ENCODE results near the gene TMEM185B.
"Not testable (repeated sequence)": the region's sequence is repeated elsewhere in the genome, so short reads cannot be mapped to it uniquely, and the experiment has no call there.

TMEM185B gene

DNA sequence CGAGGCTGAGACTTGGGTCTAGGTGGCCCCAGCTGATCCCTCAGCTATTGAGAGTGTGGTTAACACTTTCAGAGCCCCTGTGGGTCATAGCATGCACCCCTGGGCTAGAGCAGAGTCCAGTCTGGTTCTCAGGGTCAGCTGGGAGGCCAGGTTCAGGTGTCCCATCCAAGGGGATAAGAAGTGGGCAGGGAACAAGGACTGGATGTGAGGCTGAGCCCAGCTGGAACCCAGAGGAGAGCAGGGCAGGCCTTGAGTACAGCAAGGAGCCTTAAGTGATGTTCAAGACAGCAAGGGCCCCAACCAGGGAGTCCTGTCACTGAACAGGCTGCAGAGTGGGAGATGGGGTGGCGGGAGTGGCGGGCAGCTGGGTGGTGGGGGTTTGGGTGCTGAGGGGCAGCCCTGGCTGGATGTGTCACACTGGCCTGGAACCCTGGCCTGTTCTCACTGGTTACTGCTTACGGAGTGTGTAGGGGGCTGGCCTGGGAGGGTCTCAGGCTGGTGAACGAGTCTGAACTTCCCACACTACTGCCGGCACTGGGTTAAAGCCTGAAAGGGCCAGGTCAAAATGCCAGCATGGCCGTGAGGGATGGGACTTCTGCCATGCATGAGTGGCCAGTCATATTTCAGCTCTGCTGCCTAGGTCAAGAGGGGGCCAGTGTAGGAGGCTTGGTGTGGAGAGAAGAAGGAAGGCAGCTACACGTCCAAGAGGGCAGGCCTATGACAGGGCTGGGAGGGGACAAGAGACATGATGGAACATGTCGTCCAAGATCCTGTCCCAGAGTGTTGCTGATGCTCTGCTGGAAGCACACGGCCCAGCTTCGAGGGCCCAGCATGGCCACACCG, 13.6 kb downstream of the TMEM185B start:
- H3K36me3 ChIP-seq (ENCODE audit: control insufficient read depth in 1 of 2, insufficient read depth in 2 of 2, low read length in 2 of 2), result no peaks in the 10 kb centered on the region
- no peak overlapping the region for H3K27ac ChIP-seq (ENCODE audit: low read depth, low read length)
- no peaks in the 10 kb centered on the region for H3K27me3 ChIP-seq (ENCODE audit: control insufficient read depth in 1 of 2, insufficient read depth in 2 of 2, low read length in 2 of 2)
- no peak overlapping the region for H3K4me3 ChIP-seq (ENCODE audit: low read depth in 1 of 2, low read length in 2 of 2)
- H3K4me1 ChIP-seq (ENCODE audit: control insufficient read depth in 1 of 2, insufficient read depth in 2 of 2, low read length in 2 of 2), result peaks cover 0 to 4% of the 10 kb centered on the region in 2 donors
- no peak overlapping the region for H3K9ac ChIP-seq (ENCODE audit: low read depth in 1 of 2, low read length in 2 of 2)
- H3K9me3 ChIP-seq (ENCODE audit: control insufficient read depth in 1 of 2, low read length in 2 of 2), result no peaks in the 10 kb centered on the region

DNA sequence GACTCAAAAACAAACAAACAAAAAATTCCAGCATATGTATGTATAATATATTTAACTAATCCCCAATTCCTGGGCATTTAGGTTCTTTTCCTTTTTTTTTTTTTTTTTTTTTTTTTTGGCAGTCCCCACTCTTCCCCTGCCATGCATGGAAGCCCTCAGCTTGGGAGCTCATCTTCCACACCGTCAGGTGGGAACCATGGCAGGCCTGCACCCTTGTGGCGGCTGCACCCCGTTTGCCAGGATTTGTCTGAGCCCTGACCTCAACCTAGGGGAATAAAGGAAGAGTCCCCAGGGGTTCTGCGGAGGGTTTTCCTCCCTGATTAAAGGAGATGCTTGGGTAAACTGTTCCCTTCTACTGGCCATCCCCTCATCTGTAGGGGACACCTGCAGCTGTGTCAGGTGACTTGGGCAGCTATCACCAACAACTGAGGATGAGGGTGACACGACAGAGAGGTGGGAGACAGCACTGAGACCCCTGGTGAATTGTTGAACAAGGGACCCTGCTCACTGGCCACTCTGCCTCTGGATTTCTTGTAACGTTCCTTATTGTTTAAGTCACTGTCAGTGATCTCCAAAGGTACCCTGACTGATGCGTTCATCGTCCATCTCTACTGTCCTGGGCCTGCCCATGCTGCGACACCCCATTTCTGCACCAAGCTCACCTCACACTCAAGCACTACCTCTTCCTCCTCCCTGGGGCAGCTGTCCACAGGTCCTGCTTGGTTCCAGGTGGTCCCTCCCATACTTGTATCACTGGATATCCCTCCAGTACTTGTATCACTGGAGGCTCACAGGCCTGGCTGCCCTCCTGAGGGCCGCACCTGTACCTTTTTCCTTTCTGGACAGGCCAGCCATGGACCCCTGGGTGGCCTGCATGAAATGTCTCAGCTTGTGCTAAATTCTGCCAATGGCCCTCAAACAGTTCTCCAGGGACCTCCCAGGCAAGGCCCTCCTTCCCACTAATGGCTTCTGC, 14.5 kb downstream of the TMEM185B start:
- Histone ChIP-seq H3K4me3 (ENCODE audit: low read depth in 1 of 2, low read length in 2 of 2) (no peak overlapping the region), H3K27ac (ENCODE audit: low read depth, low read length) (no peak overlapping the region), H3K9me3 (ENCODE audit: control insufficient read depth in 1 of 2, low read length in 2 of 2) (no peaks in the 10 kb centered on the region), H3K36me3 (ENCODE audit: control insufficient read depth in 1 of 2, insufficient read depth in 2 of 2, low read length in 2 of 2) (no peaks in the 10 kb centered on the region), H3K9ac (ENCODE audit: low read depth in 1 of 2, low read length in 2 of 2) (no peak overlapping the region), H3K27me3 (ENCODE audit: control insufficient read depth in 1 of 2, insufficient read depth in 2 of 2, low read length in 2 of 2) (no peaks in the 10 kb centered on the region), H3K4me1 (ENCODE audit: control insufficient read depth in 1 of 2, insufficient read depth in 2 of 2, low read length in 2 of 2) (peaks cover 0 to 4% of the 10 kb centered on the region in 2 donors)

DNA sequence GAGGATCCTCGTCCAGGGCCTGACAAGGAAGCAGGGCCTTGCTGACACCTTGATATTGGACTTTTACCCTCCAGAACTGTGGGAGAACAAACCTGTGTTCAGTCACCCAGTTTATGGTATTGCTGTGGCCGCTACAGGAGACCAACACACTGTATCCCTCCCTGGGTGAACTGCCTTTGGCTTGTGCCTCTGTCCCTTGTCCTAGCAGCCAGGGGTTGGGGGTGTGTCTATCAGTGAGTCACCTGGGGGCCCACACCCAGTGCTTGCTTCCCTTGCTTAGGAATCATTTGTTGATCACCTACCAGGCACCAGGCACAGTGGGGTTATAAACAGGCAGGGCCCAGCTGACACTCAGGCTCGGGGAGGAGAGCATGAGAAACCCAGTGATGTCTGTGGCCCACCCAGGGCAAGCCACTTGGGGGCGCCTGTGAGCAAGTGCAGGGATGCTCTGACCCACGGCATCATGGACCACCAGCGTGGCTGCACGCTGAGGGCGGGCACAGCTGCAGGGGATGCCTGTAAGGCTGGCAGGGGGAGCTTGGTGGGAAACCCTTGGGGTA, 17.1 kb downstream of the TMEM185B start:
- no peaks in the 10 kb centered on the region for H3K36me3 ChIP-seq (ENCODE audit: control insufficient read depth in 1 of 2, insufficient read depth in 2 of 2, low read length in 2 of 2)
- H3K27ac ChIP-seq (ENCODE audit: low read depth, low read length), result no peak overlapping the region
- no peaks in the 10 kb centered on the region for H3K27me3 ChIP-seq (ENCODE audit: control insufficient read depth in 1 of 2, insufficient read depth in 2 of 2, low read length in 2 of 2)
- H3K9me3 ChIP-seq (ENCODE audit: control insufficient read depth in 1 of 2, low read length in 2 of 2), result no peaks in the 10 kb centered on the region
- H3K9ac ChIP-seq (ENCODE audit: low read depth in 1 of 2, low read length in 2 of 2), result no peak overlapping the region
- no peak overlapping the region for H3K4me3 ChIP-seq (ENCODE audit: low read depth in 1 of 2, low read length in 2 of 2)
- peaks cover 0 to 4% of the 10 kb centered on the region in 2 donors for H3K4me1 ChIP-seq (ENCODE audit: control insufficient read depth in 1 of 2, insufficient read depth in 2 of 2, low read length in 2 of 2)

DNA sequence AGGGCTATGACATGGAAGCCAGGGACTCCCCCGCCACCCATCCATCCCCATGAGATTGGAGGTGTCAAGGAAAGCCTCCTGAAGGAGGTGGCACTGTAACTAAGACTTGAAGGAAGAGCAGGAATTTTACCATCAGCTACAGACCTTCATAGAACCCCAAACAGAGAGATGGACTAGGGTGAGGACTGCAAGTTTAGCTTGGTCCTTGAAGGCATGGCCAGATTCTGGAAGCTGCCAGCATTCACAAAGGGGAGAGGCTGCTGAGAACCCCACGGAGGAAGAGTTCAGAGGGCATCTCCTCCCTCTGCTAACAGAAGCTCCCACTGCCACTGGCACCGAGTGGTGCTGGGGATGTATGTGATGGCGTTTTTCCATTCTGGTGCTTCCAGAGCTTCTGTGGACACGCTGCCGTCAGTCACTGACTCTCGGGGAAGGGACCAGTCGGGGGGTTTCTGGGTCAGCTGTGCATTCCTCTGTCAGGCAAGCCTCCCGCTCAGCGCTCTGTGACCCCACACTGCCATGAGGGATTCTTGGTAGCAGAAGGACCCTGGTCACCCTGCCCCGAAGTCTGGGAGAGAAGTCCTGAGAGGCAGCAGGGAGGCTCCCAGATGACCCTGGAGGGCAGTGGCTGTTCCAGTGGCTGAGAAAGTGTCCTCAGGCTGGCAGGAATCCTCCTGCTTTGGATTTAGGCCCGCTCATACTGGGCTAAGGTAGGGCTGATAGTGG, 18.1 kb downstream of the TMEM185B start:
- Histone ChIP-seq H3K4me1 (ENCODE audit: control insufficient read depth in 1 of 2, insufficient read depth in 2 of 2, low read length in 2 of 2) (peaks cover 0 to 4% of the 10 kb centered on the region in 2 donors), H3K4me3 (ENCODE audit: low read depth in 1 of 2, low read length in 2 of 2) (no peak overlapping the region), H3K36me3 (ENCODE audit: control insufficient read depth in 1 of 2, insufficient read depth in 2 of 2, low read length in 2 of 2) (no peaks in the 10 kb centered on the region), H3K27ac (ENCODE audit: low read depth, low read length) (no peak overlapping the region), H3K27me3 (ENCODE audit: control insufficient read depth in 1 of 2, insufficient read depth in 2 of 2, low read length in 2 of 2) (no peaks in the 10 kb centered on the region), H3K9me3 (ENCODE audit: control insufficient read depth in 1 of 2, low read length in 2 of 2) (no peaks in the 10 kb centered on the region), H3K9ac (ENCODE audit: low read depth in 1 of 2, low read length in 2 of 2) (no peak overlapping the region)

DNA sequence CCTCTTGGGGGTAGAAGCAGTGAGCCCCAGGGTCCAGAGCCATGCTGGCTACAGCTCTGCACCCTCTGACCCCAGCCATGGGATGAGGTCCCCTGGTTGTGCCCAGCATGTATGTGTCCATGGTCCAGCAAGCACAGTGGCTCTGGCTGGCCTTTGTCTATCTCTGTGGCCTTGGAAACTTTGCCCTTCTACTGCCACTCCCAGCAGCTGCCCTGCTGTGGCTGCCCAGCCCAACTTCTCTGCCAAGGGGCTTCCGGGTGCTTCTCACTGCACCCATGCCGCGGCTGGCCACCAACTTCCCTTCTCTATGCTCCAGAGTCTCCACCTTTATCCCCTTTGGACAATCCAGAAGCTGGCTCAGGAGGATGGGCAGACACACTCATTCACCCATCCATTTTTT, 18.8 kb downstream of the TMEM185B start:
- no peak overlapping the region for H3K9ac ChIP-seq (ENCODE audit: low read depth in 1 of 2, low read length in 2 of 2)
- no peaks in the 10 kb centered on the region for H3K36me3 ChIP-seq (ENCODE audit: control insufficient read depth in 1 of 2, insufficient read depth in 2 of 2, low read length in 2 of 2)
- peaks cover 0 to 4% of the 10 kb centered on the region in 2 donors for H3K4me1 ChIP-seq (ENCODE audit: control insufficient read depth in 1 of 2, insufficient read depth in 2 of 2, low read length in 2 of 2)
- H3K27ac ChIP-seq (ENCODE audit: low read depth, low read length), result no peak overlapping the region
- H3K9me3 ChIP-seq (ENCODE audit: control insufficient read depth in 1 of 2, low read length in 2 of 2), result no peaks in the 10 kb centered on the region
- no peak overlapping the region for H3K4me3 ChIP-seq (ENCODE audit: low read depth in 1 of 2, low read length in 2 of 2)
- H3K27me3 ChIP-seq (ENCODE audit: control insufficient read depth in 1 of 2, insufficient read depth in 2 of 2, low read length in 2 of 2), result no peaks in the 10 kb centered on the region

DNA sequence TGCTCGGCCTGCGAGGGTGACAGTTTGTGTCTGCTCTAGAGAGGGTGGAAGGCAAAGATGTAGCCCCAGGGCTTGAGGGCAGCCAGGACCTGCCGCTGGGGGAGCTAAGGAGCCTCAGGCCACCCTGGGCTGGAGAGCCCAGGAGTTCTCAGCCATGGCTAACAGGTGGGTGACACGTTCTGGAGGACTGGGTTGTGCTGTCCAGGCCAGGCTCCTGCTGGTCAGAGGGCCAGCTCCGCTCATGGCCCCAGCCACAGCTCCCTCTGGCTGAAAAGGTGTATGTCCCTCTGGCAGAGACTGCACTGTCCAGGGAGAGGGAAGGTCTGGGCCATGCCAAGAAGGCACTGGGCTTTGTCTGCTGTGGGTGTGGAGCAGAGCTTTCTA, 19.2 kb downstream of the TMEM185B start:
- no peak overlapping the region for H3K4me3 ChIP-seq (ENCODE audit: low read depth in 1 of 2, low read length in 2 of 2)
- no peaks in the 10 kb centered on the region for H3K9me3 ChIP-seq (ENCODE audit: control insufficient read depth in 1 of 2, low read length in 2 of 2)
- no peaks in the 10 kb centered on the region for H3K36me3 ChIP-seq (ENCODE audit: control insufficient read depth in 1 of 2, insufficient read depth in 2 of 2, low read length in 2 of 2)
- no peak overlapping the region for H3K9ac ChIP-seq (ENCODE audit: low read depth in 1 of 2, low read length in 2 of 2)
- H3K4me1 ChIP-seq (ENCODE audit: control insufficient read depth in 1 of 2, insufficient read depth in 2 of 2, low read length in 2 of 2), result peaks cover 0 to 4% of the 10 kb centered on the region in 2 donors
- H3K27ac ChIP-seq (ENCODE audit: low read depth, low read length), result no peak overlapping the region
- H3K27me3 ChIP-seq (ENCODE audit: control insufficient read depth in 1 of 2, insufficient read depth in 2 of 2, low read length in 2 of 2), result no peaks in the 10 kb centered on the region

DNA sequence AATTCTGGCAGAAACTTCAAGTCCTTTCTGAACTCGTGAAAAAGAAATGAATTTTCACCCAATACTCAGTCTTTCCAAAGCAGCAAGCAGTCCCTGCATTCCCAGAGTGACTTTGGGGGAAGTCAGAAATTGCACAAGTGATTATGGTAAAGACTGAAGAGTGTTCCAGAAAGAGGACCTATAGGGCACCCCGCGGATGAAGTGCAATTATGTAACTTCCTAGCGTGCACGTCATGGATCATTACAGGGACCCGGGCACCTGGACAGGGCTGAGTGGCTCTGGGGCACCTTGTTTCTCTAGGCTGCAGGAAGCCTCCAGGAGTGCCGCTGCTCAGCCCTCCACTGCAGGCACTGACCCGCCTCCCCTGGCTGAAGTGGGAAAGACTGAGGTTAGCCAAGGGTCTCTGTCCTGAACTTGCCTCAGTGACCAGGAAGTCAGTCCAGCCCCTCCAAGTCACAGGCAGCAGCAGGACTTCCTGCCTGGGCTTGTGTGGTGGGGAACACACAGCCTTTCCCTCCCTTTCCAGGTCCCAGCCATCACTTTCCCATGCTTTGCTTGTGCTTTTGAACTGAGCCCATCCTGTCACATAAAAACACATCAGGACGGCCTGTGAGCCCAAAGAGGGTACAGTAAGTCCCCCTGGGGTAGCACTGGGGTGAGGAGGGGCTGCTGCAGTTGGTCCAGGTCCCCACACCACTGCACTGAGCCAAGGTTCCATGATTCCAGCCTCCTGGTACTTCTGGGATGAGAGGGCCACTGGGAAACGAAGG, 19.8 kb downstream of the TMEM185B start:
- Histone ChIP-seq H3K36me3 (ENCODE audit: control insufficient read depth in 1 of 2, insufficient read depth in 2 of 2, low read length in 2 of 2) (no peaks in the 10 kb centered on the region), H3K9me3 (ENCODE audit: control insufficient read depth in 1 of 2, low read length in 2 of 2) (peaks cover 0 to under 1% of the 10 kb centered on the region in 2 donors), H3K27ac (ENCODE audit: low read depth, low read length) (no peak overlapping the region), H3K4me1 (ENCODE audit: control insufficient read depth in 1 of 2, insufficient read depth in 2 of 2, low read length in 2 of 2) (peaks cover 0 to 4% of the 10 kb centered on the region in 2 donors), H3K4me3 (ENCODE audit: low read depth in 1 of 2, low read length in 2 of 2) (no peak overlapping the region), H3K9ac (ENCODE audit: low read depth in 1 of 2, low read length in 2 of 2) (no peak overlapping the region), H3K27me3 (ENCODE audit: control insufficient read depth in 1 of 2, insufficient read depth in 2 of 2, low read length in 2 of 2) (no peaks in the 10 kb centered on the region)

DNA sequence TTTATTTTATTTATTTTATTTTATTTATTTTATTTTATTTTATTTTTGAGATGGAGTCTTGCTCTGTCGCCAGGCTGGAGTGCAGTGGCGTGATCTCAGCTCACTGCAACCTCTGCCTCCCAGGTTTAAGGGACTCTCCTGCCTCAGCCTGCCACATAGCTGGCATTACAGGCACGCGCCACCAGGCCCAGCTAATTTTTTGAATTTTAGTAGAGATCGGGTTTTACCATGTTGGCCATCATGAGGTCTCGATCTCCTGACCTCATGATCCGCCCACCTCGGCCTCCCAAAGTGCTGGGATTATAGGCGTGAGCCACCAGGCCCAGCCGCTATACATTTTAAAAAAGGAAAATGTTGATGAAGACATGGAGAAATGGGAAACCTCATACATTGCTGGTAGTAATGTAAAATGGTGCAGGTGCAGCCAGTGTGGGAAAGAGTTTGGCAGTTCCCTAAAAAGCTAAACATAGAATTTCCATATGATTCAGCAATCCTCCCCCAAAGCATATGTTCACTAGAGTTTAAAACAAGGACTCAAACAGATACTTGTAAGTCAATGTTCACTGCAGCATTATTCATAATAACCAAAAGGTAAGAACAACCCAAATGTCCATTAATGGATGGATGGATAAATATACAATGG, 23.3 kb downstream of the TMEM185B start:
- not testable (repeated sequence) for H3K4me1 ChIP-seq (ENCODE audit: control insufficient read depth in 1 of 2, insufficient read depth in 2 of 2, low read length in 2 of 2); H3K36me3 ChIP-seq (ENCODE audit: control insufficient read depth in 1 of 2, insufficient read depth in 2 of 2, low read length in 2 of 2); H3K27me3 ChIP-seq (ENCODE audit: control insufficient read depth in 1 of 2, insufficient read depth in 2 of 2, low read length in 2 of 2); H3K9me3 ChIP-seq (ENCODE audit: control insufficient read depth in 1 of 2, low read length in 2 of 2); H3K27ac ChIP-seq (ENCODE audit: low read depth, low read length); H3K9ac ChIP-seq (ENCODE audit: low read depth in 1 of 2, low read length in 2 of 2); H3K4me3 ChIP-seq (ENCODE audit: low read depth in 1 of 2, low read length in 2 of 2)

DNA sequence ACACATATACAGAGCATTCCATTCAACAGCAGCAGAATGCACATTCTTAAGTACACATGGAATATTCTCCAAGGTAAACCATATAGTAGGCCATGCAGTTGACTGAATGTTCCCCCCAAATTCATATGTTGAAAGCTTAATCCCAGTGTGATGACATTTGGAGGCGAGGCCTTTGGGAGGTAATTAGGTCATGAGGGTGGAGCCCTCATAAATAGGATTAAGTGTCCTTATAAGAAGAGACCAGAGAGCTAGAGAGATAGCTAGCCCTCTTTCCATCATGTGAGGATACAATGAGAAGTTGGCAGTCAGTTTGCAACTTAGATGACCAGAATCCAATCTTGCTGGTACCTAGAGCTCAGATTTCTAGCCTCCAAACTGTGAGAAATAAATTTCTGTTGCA, 27.6 kb downstream of the TMEM185B start:
- no peak overlapping the region for H3K27ac ChIP-seq (ENCODE audit: low read depth, low read length)
- H3K4me3 ChIP-seq (ENCODE audit: low read depth in 1 of 2, low read length in 2 of 2), result no peak overlapping the region
- H3K9me3 ChIP-seq (ENCODE audit: control insufficient read depth in 1 of 2, low read length in 2 of 2), result peaks cover 2 to 16% of the 10 kb centered on the region in 2 donors
- no peaks in the 10 kb centered on the region for H3K36me3 ChIP-seq (ENCODE audit: control insufficient read depth in 1 of 2, insufficient read depth in 2 of 2, low read length in 2 of 2)
- no peaks in the 10 kb centered on the region for H3K4me1 ChIP-seq (ENCODE audit: control insufficient read depth in 1 of 2, insufficient read depth in 2 of 2, low read length in 2 of 2)
- no peaks in the 10 kb centered on the region for H3K27me3 ChIP-seq (ENCODE audit: control insufficient read depth in 1 of 2, insufficient read depth in 2 of 2, low read length in 2 of 2)
- H3K9ac ChIP-seq (ENCODE audit: low read depth in 1 of 2, low read length in 2 of 2), result no peak overlapping the region

All from duodenal mucosa (tissue), 2 donors.